Measurements from ENCODE around the gene SNED1.

SNED1 gene

GRCh38 chr2:241070361-241070760, 71.9 kb downstream of the SNED1 start:
- TF ChIP-seq REST (IDR thresholded peaks at IDR 0.05; ENCODE audit: insufficient read depth in 1 of 2, low read depth in 2 of 2, low read length in 2 of 2) (no peak), POLR2AphosphoS5 (IDR thresholded peaks at IDR 0.05; ENCODE audit: low read depth, low read length) (no peak), FOXP2 (optimal IDR thresholded peaks at IDR 0.05; ENCODE audit: borderline replicate concordance, extremely low read depth, extremely low read length, insufficient read depth) (no peak), TAF1 (IDR thresholded peaks at IDR 0.05; ENCODE audit: borderline replicate concordance, insufficient read depth, low read length) (no peak), SIN3A (IDR thresholded peaks at IDR 0.05; ENCODE audit: borderline replicate concordance, insufficient read depth, low read length) (no peak)

GRCh38 chr2:241070811-241071676, 72.6 kb downstream of the SNED1 start:
- TF ChIP-seq SIN3A (IDR thresholded peaks at IDR 0.05; ENCODE audit: borderline replicate concordance, insufficient read depth, low read length) (no peak), TAF1 (IDR thresholded peaks at IDR 0.05; ENCODE audit: borderline replicate concordance, insufficient read depth, low read length) (no peak), REST (IDR thresholded peaks at IDR 0.05; ENCODE audit: insufficient read depth in 1 of 2, low read depth in 2 of 2, low read length in 2 of 2) (no peak)

- no peak for TF ChIP-seq REST (IDR thresholded peaks at IDR 0.05; ENCODE audit: insufficient read depth in 1 of 2, low read depth in 2 of 2, low read length in 2 of 2)
- no peak for TF ChIP-seq SIN3A (IDR thresholded peaks at IDR 0.05; ENCODE audit: borderline replicate concordance, insufficient read depth, low read length)
- TF ChIP-seq TAF1 (IDR thresholded peaks at IDR 0.05; ENCODE audit: borderline replicate concordance, insufficient read depth, low read length): no peak
- TF ChIP-seq POLR2AphosphoS5 (IDR thresholded peaks at IDR 0.05; ENCODE audit: low read depth, low read length): no peak
- no peak for TF ChIP-seq FOXP2 (optimal IDR thresholded peaks at IDR 0.05; ENCODE audit: borderline replicate concordance, extremely low read depth, extremely low read length, insufficient read depth)
These were observed 73.3 kb downstream of the SNED1 start for GRCh38 chr2:241071677-241072111.

- TF ChIP-seq SIN3A (IDR thresholded peaks at IDR 0.05; ENCODE audit: borderline replicate concordance, insufficient read depth, low read length) (no peak), POLR2AphosphoS5 (IDR thresholded peaks at IDR 0.05; ENCODE audit: low read depth, low read length) (no peak), TAF1 (IDR thresholded peaks at IDR 0.05; ENCODE audit: borderline replicate concordance, insufficient read depth, low read length) (no peak), REST (IDR thresholded peaks at IDR 0.05; ENCODE audit: insufficient read depth in 1 of 2, low read depth in 2 of 2, low read length in 2 of 2) (no peak), FOXP2 (optimal IDR thresholded peaks at IDR 0.05; ENCODE audit: borderline replicate concordance, extremely low read depth, extremely low read length, insufficient read depth) (no peak)
These were observed 73.7 kb downstream of the SNED1 start for GRCh38 chr2:241072151-241072550.
